GM12873 (cell line): ENCODE data around the gene KLF4.

Experiments
- TF ChIP-seq, protein P1 (sequence below): IDR thresholded peaks from 2 replicates; pipeline ENCODE4 v1.5.1; 2012; ENCODE audit warnings: low read depth, mild to moderate bottlenecking, moderate library complexity, low read length, control low read depth; ENCODE audit not compliant: insufficient read depth; ENCODE audit errors: missing control alignments

The KLF4 gene

DNA sequence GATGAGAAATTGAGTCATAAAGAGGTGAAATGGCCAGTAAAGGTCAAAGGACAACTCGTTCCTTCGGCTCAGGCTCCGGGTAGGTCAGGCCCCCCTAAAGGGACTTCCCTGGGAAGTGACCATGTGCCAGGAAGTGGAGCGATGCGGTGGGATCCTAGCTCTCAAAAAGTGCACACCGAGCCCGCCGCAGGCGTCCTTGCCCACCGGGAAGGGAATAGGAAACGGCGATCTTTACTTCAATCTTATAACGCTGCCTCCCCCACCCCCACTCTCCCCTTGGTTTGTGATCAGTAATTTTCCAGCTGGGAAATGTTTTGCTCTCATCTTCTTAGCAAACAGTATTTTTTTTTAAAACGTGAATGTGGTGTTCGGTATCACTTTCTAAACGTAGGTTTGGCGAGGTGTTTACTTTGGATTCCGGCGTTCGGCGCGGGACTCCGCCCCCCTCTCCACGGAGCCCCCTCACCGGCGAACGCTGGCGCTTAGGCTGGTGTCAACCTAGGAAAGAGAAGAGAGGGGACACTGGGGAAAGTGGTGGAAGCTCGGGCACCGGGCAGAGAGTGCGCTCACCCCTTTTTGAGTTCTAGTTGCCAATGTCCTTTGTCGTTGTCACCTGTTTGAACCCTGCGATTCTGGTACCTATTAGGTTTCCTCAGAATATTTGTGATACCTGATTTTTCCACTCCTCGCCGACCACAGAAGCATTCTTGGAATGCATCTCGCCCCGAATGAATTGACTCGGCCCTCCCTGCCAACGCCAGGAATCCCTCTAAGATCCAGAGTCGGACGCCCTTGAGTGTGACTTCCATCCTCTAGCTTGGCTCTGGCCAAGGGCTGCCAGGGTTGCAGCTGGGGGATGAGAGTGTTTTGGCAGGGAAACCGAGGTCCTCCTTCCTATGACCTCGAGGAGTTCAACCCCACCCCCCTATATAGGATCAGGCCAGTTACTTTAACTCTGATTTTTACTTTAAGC is 1.8 kb upstream of the KLF4 start:
- TF ChIP-seq, protein P1, sequence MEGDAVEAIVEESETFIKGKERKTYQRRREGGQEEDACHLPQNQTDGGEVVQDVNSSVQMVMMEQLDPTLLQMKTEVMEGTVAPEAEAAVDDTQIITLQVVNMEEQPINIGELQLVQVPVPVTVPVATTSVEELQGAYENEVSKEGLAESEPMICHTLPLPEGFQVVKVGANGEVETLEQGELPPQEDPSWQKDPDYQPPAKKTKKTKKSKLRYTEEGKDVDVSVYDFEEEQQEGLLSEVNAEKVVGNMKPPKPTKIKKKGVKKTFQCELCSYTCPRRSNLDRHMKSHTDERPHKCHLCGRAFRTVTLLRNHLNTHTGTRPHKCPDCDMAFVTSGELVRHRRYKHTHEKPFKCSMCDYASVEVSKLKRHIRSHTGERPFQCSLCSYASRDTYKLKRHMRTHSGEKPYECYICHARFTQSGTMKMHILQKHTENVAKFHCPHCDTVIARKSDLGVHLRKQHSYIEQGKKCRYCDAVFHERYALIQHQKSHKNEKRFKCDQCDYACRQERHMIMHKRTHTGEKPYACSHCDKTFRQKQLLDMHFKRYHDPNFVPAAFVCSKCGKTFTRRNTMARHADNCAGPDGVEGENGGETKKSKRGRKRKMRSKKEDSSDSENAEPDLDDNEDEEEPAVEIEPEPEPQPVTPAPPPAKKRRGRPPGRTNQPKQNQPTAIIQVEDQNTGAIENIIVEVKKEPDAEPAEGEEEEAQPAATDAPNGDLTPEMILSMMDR, result no peak

DNA sequence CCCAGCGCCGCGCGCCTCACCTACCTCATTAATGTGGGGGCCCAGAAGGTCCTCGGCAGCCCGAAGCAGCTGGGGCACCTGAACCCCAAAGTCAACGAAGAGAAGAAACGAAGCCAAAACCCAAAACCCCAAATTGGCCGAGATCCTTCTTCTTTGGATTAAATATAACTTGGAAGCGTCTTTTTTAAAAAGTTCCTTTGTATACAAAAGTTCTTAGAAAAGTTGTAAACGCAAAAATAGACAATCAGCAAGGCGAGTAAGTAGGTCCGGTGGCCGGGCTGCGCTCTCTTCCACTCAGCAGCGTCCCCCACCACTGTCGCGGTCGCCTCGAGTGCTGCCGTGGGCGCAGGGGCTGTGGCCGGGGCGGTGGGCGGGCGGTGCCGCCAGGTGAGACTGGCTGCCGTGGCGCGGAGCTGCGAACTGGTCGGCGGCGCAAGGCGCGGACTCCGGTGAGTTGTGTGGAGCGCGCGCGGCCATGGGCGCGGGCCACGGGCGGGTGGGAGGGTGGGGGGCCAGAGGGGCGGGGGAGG is 360 bp downstream of the KLF4 start:
- TF ChIP-seq, protein P1, result no peak

DNA sequence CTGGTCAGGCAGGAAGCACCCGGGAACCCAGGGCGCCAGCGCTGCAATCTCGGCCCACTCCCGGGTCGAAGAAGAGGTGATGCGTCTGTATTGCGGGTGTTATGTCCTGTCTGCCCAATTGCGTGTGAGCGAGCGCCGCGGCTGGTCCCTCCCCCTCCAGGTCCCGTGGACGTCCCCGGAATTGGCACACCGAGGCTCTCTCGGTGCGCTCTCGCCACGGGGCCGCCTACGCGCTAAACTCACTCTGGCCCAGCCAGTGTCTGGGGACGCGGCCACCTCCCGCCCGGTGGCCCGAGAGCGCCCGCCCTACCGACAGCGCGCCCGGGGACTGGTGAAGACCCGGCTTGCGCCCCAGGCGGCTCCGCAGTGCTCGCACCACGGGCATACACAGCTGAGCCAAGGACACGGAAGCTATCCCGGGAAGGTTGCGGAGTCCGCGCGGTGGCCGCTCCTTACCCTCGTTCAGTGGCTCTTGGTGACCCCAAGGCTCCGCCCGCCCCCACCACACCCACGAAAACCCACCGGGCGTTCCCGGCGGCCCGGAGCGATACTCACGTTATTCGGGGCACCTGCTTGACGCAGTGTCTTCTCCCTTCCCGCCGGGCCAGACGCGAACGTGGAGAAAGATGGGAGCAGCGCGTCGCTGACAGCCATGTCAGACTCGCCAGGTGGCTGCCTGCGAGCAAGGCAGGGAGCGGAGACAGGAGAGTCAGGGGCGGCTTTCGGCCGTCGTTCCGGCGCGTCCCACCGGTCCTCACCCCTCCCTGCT is 1.0 kb downstream of the KLF4 start:
- TF ChIP-seq, protein P1, result no peak

DNA sequence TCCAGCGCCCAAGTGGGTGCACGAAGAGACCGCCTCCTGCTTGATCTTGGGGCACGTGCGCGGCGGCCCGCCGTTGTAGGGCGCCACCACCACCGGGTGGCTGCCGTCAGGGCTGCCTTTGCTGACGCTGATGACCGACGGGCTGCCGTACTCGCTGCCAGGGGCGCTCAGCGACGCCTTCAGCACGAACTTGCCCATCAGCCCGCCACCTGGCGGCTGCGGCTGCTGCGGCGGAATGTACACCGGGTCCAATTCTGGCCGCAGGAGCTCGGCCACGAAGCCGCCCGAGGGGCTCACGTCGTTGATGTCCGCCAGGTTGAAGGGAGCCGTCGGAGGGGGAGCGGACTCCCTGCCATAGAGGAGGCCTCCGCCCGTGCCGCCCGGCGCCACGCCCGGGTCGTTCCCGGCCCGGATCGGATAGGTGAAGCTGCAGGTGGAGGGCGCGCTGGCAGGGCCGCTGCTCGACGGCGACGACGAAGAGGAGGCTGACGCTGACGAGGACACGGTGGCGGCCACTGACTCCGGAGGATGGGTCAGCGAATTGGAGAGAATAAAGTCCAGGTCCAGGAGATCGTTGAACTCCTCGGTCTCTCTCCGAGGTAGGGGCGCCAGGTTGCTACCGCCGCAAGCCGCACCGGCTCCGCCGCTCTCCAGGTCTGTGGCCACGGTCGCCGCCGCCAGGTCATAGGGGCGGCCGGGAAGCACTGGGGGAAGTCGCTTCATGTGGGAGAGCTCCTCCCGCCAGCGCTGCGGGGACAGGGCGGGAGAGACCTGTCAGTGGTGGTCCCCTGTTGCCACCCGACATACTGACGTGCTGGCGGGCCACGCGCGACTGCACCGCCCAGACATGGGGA is 1.8 kb downstream of the KLF4 start:
- TF ChIP-seq, protein P1, result peak; percentile 53

DNA sequence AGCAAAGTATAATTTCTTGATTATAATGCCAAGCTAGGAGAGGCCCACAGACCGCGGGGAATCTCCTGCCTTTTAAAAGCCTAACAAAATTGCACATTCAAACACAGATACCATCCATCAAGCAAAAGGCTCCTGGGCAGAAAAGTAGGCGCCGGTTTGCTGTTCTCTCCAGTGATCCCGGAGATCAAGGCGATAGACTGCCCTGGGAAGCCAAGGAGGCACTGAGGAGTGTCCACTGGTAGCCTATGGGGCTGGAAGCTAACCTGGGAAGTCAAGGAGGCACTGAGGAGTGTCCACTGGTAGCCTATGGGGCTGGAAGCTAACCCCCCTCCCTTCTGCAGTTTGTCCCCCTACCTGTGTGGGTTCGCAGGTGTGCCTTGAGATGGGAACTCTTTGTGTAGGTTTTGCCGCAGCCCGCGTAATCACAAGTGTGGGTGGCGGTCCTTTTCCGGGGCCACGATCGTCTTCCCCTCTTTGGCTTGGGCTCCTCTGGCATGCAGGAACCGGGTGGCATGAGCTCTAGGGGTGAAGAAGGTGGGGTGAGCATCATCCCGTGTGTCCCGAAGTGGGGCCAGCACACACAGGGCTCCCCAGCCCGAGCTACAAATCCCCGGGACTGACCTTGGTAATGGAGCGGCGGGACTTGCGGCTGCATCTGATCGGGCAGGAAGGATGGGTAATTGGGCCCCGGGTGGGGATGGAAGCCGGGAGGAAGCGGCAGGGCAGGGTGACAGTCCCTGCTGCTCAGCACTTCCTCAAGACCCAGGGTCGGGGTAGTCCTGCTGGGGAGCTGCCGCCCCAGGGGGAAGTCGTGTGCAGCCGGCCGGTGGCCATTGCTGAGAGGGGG is 2.7 kb downstream of the KLF4 start:
- TF ChIP-seq, protein P1, result no peak

DNA sequence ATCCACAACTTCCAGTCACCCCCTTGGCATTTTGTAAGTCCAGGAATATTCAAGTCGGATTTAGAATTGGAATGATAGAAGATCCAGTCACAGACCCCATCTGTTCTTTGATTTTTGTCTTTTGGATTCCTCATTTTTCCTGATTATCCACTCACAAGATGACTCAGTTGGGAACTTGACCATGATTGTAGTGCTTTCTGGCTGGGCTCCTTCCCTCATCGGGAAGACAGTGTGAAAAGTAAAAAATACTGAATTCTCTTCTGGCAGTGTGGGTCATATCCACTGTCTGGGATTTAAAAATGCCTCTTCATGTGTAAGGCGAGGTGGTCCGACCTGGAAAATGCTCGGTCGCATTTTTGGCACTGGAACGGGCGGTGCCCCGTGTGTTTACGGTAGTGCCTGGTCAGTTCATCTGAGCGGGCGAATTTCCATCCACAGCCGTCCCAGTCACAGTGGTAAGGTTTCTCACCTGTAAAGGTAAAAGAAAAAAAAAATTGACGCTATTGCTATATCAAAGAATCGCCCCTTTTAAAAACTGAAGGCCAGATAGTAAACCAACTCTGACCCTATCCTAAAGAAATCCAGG is 4.0 kb downstream of the KLF4 start:
- TF ChIP-seq, protein P1, result no peak
